WTC11 (cell line): ENCODE data around the gene NPEPL1.

Experiments
- CBFB ChIP-seq: sonication (generic); formaldehyde crosslinking; IDR thresholded peaks from 2 replicates; pipeline ENCODE4 v1.8.1; 2022; ENCODE audit warnings: mild to moderate bottlenecking, low read depth, missing genetic modification reagents
- CREB1 ChIP-seq: sonication (generic); formaldehyde crosslinking; IDR thresholded peaks from 2 replicates; pipeline ENCODE4 v1.8.0; 2023; ENCODE audit warnings: mild to moderate bottlenecking, missing genetic modification reagents
- CTCF ChIP-seq: fragments of 200-600 bp; IDR thresholded peaks from 2 replicates; pipeline ENCODE4 v1.8.0; 2022; ENCODE audit warnings: antibody characterized with exemption
- ESRRA ChIP-seq: sonication (generic); formaldehyde crosslinking; IDR thresholded peaks from 2 replicates; pipeline ENCODE4 v1.8.1; 2022; ENCODE audit warnings: mild to moderate bottlenecking, missing genetic modification reagents, borderline replicate concordance
- ETV6 ChIP-seq: sonication (generic); formaldehyde crosslinking; IDR thresholded peaks from 2 replicates; pipeline ENCODE4 v1.8.1; 2022; ENCODE audit warnings: mild to moderate bottlenecking, missing genetic modification reagents
- JUN ChIP-seq: sonication (generic); formaldehyde crosslinking; IDR thresholded peaks from 2 replicates; pipeline ENCODE4 v1.8.0; 2023; ENCODE audit warnings: mild to moderate bottlenecking, missing genetic modification reagents
- SP1 ChIP-seq: sonication (generic); formaldehyde crosslinking; conservative IDR thresholded peaks from 2 replicates; pipeline ENCODE4 v1.8.1; 2022; ENCODE audit warnings: missing genetic modification reagents
- ZNF281 ChIP-seq: sonication (generic); formaldehyde crosslinking; IDR thresholded peaks from 2 replicates; pipeline ENCODE4 v1.8.0; 2023; ENCODE audit warnings: mild to moderate bottlenecking, missing genetic modification reagents
- TF ChIP-seq, protein P1 (sequence below): sonication (generic); formaldehyde crosslinking; IDR thresholded peaks from 2 replicates; pipeline ENCODE4 v1.8.1; 2023; ENCODE audit warnings: mild to moderate bottlenecking, missing genetic modification reagents, moderate library complexity
- TF ChIP-seq, protein P2 (sequence below): sonication (generic); formaldehyde crosslinking; conservative IDR thresholded peaks from 2 replicates; pipeline ENCODE4 v1.8.1; 2022; ENCODE audit warnings: mild to moderate bottlenecking, missing genetic modification reagents
- TF ChIP-seq, protein P3 (sequence below): sonication (generic); formaldehyde crosslinking; IDR thresholded peaks from 2 replicates; pipeline ENCODE4 v1.8.1; 2022; ENCODE audit warnings: mild to moderate bottlenecking, moderate library complexity, missing genetic modification reagents

- TF ChIP-seq CBFB (CRISPR knock-in tag) (no peak), CTCF (no peak), ZNF281 (no peak), JUN (CRISPR knock-in tag) (no peak), ESRRA (CRISPR knock-in tag) (no peak), CREB1 (no peak), SP1 (CRISPR knock-in tag) (no peak), ETV6 (CRISPR knock-in tag) (no peak)
- TF ChIP-seq, protein P1, sequence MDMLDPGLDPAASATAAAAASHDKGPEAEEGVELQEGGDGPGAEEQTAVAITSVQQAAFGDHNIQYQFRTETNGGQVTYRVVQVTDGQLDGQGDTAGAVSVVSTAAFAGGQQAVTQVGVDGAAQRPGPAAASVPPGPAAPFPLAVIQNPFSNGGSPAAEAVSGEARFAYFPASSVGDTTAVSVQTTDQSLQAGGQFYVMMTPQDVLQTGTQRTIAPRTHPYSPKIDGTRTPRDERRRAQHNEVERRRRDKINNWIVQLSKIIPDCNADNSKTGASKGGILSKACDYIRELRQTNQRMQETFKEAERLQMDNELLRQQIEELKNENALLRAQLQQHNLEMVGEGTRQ (CRISPR knock-in tag), result no peak
- TF ChIP-seq, protein P2, sequence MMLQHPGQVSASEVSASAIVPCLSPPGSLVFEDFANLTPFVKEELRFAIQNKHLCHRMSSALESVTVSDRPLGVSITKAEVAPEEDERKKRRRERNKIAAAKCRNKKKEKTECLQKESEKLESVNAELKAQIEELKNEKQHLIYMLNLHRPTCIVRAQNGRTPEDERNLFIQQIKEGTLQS (CRISPR knock-in tag), result no peak
- TF ChIP-seq, protein P3, sequence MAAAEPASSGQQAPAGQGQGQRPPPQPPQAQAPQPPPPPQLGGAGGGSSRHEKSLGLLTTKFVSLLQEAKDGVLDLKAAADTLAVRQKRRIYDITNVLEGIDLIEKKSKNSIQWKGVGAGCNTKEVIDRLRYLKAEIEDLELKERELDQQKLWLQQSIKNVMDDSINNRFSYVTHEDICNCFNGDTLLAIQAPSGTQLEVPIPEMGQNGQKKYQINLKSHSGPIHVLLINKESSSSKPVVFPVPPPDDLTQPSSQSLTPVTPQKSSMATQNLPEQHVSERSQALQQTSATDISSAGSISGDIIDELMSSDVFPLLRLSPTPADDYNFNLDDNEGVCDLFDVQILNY (CRISPR knock-in tag), result no peak
Observed at GRCh38 chr20:58670659-58671058, 21.9 kb upstream of the NPEPL1 start.
